Neural progenitor cell (in vitro differentiated cells): ENCODE data around the gene CCDC97.

Experiments
- CTCF ChIP-seq: fragments of 200-600 bp; sonication (generic); IDR thresholded peaks from 2 replicates; pipeline ENCODE4 v1.5.1; 2017; ENCODE audit warnings: antibody characterized with exemption, mild to moderate bottlenecking
- EZH2 ChIP-seq: fragments of 200-600 bp; sonication (generic); IDR thresholded peaks from 2 replicates; pipeline ENCODE4 v1.6.1; 2017; ENCODE audit warnings: antibody characterized with exemption, mild to moderate bottlenecking, moderate library complexity
- EZH2phosphoT487 ChIP-seq: fragments of 200-600 bp; sonication (generic); IDR thresholded peaks from 2 replicates; pipeline ENCODE4 v1.6.1; 2017; ENCODE audit warnings: antibody characterized with exemption

GRCh38 chr19:41261474-41262190, 48.3 kb upstream of the CCDC97 start:
- TF ChIP-seq CTCF = no peak
- TF ChIP-seq EZH2phosphoT487 = no peak
- TF ChIP-seq EZH2 = no peak
